ENCODE data around the gene MTMR10.
A peak's percentile ranks its signal among the peaks of the same experiment; 100 is the strongest.

The MTMR10 gene

DNA sequence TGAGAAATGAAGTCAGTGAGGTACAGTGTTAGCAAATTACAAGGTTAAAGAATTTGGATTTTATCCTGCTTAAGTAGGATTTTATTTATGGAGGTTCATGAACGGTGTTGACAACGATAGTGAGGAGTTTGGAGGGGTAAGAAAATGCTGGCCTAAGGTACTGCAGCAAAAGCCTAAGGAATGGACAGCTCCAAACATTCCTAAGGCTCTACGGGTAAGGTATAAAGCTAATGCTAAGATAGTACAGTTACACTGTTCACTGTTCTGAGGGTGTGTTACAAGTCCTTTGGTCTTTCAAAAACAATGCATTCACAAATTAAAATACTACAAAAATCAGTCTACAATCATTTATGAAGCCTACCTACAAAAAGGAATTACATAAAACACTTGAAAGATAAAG is 7.3 kb downstream of the MTMR10 start:
- Histone ChIP-seq H3K36me3 (peaks cover 10% of the 10 kb centered on the region), H3K4me3 (ENCODE audit: low read depth, low read length) (peak overlapping the region; percentile 37), H3K27ac (peak overlapping the region; percentile 66), H3K9me3 (ENCODE audit: severe bottlenecking) (no peaks in the 10 kb centered on the region), H3K27me3 (ENCODE audit: insufficient read depth, low read depth, severe bottlenecking) (no peaks in the 10 kb centered on the region)
- TF ChIP-seq, protein P1, sequence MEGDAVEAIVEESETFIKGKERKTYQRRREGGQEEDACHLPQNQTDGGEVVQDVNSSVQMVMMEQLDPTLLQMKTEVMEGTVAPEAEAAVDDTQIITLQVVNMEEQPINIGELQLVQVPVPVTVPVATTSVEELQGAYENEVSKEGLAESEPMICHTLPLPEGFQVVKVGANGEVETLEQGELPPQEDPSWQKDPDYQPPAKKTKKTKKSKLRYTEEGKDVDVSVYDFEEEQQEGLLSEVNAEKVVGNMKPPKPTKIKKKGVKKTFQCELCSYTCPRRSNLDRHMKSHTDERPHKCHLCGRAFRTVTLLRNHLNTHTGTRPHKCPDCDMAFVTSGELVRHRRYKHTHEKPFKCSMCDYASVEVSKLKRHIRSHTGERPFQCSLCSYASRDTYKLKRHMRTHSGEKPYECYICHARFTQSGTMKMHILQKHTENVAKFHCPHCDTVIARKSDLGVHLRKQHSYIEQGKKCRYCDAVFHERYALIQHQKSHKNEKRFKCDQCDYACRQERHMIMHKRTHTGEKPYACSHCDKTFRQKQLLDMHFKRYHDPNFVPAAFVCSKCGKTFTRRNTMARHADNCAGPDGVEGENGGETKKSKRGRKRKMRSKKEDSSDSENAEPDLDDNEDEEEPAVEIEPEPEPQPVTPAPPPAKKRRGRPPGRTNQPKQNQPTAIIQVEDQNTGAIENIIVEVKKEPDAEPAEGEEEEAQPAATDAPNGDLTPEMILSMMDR (IDR thresholded peaks at IDR 0.05; ENCODE audit: low read depth, low read length), result no peak
- no peak for DNase-seq

DNA sequence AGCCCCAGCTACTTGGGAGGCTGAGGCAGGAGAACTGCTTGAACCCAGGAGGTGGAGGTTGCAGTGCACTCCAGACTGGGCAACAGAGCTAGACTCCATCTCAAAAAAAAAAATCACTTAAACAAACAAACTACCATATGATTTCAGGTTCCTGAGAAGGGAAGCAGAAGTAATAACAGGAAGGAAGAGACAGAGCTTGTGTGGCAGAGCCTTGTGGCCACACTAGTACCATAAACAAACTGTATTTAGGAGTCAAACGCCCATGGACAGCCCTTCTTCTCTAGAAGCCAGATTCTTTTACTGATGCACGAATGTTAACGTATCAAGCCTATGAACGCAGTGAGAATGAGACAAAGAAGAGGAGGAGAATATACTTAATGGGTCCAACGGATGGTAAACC is 12.0 kb downstream of the MTMR10 start:
- no peak overlapping the region for H3K27ac ChIP-seq
- H3K36me3 ChIP-seq, result peaks cover 4% of the 10 kb centered on the region; the same call in 1 of the 2 replicates
- no peaks in the 10 kb centered on the region for H3K9me3 ChIP-seq (ENCODE audit: severe bottlenecking)
- no peak for DNase-seq
- H3K27me3 ChIP-seq (ENCODE audit: insufficient read depth, low read depth, severe bottlenecking), result no peaks in the 10 kb centered on the region
- TF ChIP-seq, protein P1 (IDR thresholded peaks at IDR 0.05; ENCODE audit: low read depth, low read length), result no peak
- no peak overlapping the region for H3K4me3 ChIP-seq (ENCODE audit: low read depth, low read length)

DNA sequence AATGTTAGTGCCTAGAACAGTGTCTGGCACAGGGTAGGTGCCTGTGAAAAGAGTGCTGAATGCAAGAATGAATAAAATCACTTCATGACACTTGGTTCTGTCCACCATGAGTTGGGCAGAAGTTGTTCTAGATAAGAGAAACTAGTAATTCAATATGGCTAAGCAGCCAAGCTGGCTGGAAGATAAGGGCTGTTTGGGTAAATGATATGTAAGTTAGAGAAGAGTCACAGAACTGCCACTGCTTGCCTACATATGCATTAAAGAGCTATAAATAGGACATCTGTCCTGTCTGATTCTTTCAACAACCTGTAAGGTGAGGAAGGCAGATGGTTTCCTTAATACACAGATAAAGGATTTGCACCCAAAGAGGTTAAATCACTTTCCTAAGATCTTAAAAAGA is 13.1 kb downstream of the MTMR10 start:
- Histone ChIP-seq H3K27ac (peak overlapping the region; percentile 55), H3K36me3 (peaks cover 14% of the 10 kb centered on the region), H3K9me3 (ENCODE audit: severe bottlenecking) (no peaks in the 10 kb centered on the region), H3K27me3 (ENCODE audit: insufficient read depth, low read depth, severe bottlenecking) (no peaks in the 10 kb centered on the region), H3K4me3 (ENCODE audit: low read depth, low read length) (no peak overlapping the region)
- TF ChIP-seq, protein P1 (IDR thresholded peaks at IDR 0.05; ENCODE audit: low read depth, low read length), result no peak
- no peak for DNase-seq

DNA sequence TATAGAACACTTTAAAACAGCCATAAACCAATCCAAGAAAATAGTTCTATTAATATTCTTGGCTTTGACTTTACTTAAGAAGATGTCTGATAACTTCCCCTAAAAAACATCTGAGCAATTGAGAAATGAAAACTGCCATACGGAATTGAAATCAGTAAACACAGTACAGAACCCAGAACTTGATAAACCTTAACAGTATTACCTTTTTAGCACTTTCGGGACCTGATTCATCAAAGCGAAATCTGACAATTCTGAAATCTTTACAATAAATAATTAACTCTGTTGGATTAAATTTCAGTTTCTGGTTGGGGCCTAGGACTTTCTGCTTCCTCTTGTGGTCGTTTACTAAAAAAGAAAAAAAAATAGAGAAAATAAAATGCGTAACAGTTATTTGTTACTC is 17.3 kb downstream of the MTMR10 start:
- H3K27me3 ChIP-seq (ENCODE audit: insufficient read depth, low read depth, severe bottlenecking), result no peaks in the 10 kb centered on the region
- H3K27ac ChIP-seq, result no peak overlapping the region
- H3K36me3 ChIP-seq, result peaks cover 26% of the 10 kb centered on the region
- no peak for DNase-seq
- TF ChIP-seq, protein P1 (IDR thresholded peaks at IDR 0.05; ENCODE audit: low read depth, low read length), result no peak
- no peaks in the 10 kb centered on the region for H3K9me3 ChIP-seq (ENCODE audit: severe bottlenecking)
- H3K4me3 ChIP-seq (ENCODE audit: low read depth, low read length), result no peak overlapping the region

DNA sequence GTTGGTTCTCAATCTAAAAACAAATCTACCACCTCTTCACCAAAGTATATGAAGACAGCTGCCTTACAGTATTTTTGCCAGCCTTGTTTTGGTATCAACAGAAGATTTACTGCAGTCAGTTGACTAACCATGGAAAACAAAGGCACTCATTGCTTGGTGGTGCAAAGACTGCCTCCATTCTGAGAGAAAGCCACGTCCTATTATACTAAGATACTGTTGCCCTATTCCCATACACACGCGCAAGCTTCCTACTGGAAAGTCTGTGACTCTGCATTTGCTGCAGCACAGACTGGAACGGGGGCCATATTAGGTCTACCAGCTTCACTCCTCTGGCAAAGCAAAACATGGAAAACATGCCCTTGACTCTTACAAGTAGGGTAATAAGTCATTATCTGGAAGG is 18.0 kb downstream of the MTMR10 start:
- no peak overlapping the region for H3K4me3 ChIP-seq (ENCODE audit: low read depth, low read length)
- peaks cover 26% of the 10 kb centered on the region for H3K36me3 ChIP-seq
- H3K9me3 ChIP-seq (ENCODE audit: severe bottlenecking), result no peaks in the 10 kb centered on the region
- no peaks in the 10 kb centered on the region for H3K27me3 ChIP-seq (ENCODE audit: insufficient read depth, low read depth, severe bottlenecking)
- TF ChIP-seq, protein P1 (IDR thresholded peaks at IDR 0.05; ENCODE audit: low read depth, low read length), result no peak
- H3K27ac ChIP-seq, result no peak overlapping the region
- DNase-seq, result no peak

DNA sequence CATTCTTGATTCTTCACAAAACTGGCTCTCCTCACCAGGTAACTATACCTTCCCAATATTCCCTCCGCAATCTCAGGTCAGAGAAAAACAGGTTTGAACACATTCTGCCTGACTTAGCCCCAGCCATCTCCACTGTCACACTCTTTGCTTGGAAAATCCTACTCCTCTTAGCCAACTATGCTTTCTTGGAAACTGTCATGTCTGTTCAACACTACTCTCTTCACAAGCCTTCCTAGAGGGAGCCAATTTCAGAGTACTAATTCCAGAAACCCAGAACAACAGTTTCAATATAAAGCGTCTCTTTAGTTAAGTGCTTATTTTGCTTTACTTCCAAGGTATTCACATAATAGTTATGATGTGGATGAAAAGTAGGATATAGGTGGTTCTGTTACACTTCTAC is 21.7 kb downstream of the MTMR10 start:
- Histone ChIP-seq H3K27ac (no peak overlapping the region), H3K9me3 (ENCODE audit: severe bottlenecking) (no peaks in the 10 kb centered on the region), H3K27me3 (ENCODE audit: insufficient read depth, low read depth, severe bottlenecking) (no peaks in the 10 kb centered on the region), H3K36me3 (peaks cover 32% of the 10 kb centered on the region), H3K4me3 (ENCODE audit: low read depth, low read length) (no peak overlapping the region)
- TF ChIP-seq, protein P1 (IDR thresholded peaks at IDR 0.05; ENCODE audit: low read depth, low read length), result no peak
- no peak for DNase-seq

All from WERI-Rb-1 (cell line).